ENCODE data around the gene CYBRD1. TPM values are rescaled to one million over a fixed set of nuclear protein-coding genes. Genes with fewer than 3 reads are reported as not detected.
A peak's percentile ranks its signal among the peaks of the same experiment; 100 is the strongest.

CYBRD1 gene
- total and polyA plus RNA-seq, 10 of the 15 experiments (the other 5 are each of a cell fraction or from before 2014, with no cell fraction given) = 10.8 to 51.9 (median 29.6) TPM

GRCh38 chr2:171524018-171524401, 1.7 kb downstream of the CYBRD1 start:
- in situ Hi-C loops (cut with MboI) = no loop called here
- DNase-seq (ENCODE audit: low read depth, low spot score) (no peak), FAIRE-seq (no peak), ATAC-seq (no peak)
- POLR2A ChIA-PET = interaction anchor here (1.0 to 3.7 kb wide), 5 partner anchors 8 to 197 kb away, joined by 3 to 24 read pairs (median 4); no protein-coding TSS in a partner anchor
- SMC1A ChIA-PET (ENCODE audit: uncharacterized antibody, unreplicated experiment) = interaction anchor here (0.9 to 5.5 kb wide), 6 partner anchors 9 to 108 kb away, joined by 3 to 46 read pairs (median 6); partner anchors contain the start of genes DCAF17 and METTL8
- TSS peak; percentile 53 for BruUV-seq (replicated peaks)
- Histone ChIP-seq H3K27ac (ENCODE audit: control insufficient read depth, insufficient read depth) (peak overlapping the region; percentile 81), H4K20me1 (ENCODE audit: control insufficient read depth, insufficient read depth) (0 out of 2 replicates have a peak, but pooled peaks cover 2% of the 10 kb centered on the region), H3K36me3 (ENCODE audit: control insufficient read depth in 2 of 2, insufficient read depth in 2 of 2, low read length in 1 of 2) (no peaks in the 10 kb centered on the region; a peak in 1 of 4 replicates), H3K4me1 (ENCODE audit: control insufficient read depth, insufficient read depth, low read length) (peaks cover 6% of the 10 kb centered on the region; the same call in 1 of the 2 replicates), H3K9ac (ENCODE audit: control insufficient read depth, insufficient read depth, low read length) (peak overlapping the region; percentile 77), H3K9me3 (replicated peaks; ENCODE audit: control insufficient read depth, insufficient read depth, low read length) (no peaks in the 10 kb centered on the region), H3K27me3 (replicated peaks in 1 of 2; ENCODE audit: control insufficient read depth in 2 of 2, insufficient read depth in 2 of 2, low read length in 1 of 2) (no peaks in the 10 kb centered on the region), H2AFZ (ENCODE audit: control insufficient read depth, low read depth, low read length) (peak overlapping the region; percentile 72), H3K79me2 (ENCODE audit: control insufficient read depth, insufficient read depth, low read length) (peaks cover 59% of the 10 kb centered on the region), H3K4me2 (ENCODE audit: control insufficient read depth, insufficient read depth) (peak overlapping the region; percentile 85), H3K4me3 (peak overlapping the region; percentile 95)
- RAD21 ChIA-PET (ENCODE audit: unreplicated experiment) = interaction anchor here (1.2 to 3.7 kb wide), 3 partner anchors 12 to 107 kb away, joined by 3 to 13 read pairs (median 3); no protein-coding TSS in a partner anchor
- CTCF ChIA-PET = interaction anchor here (0.9 to 1.4 kb wide), 6 partner anchors 14 to 551 kb away, joined by 3 to 4 read pairs (median 4); no protein-coding TSS in a partner anchor
- TF ChIP-seq, protein P1, sequence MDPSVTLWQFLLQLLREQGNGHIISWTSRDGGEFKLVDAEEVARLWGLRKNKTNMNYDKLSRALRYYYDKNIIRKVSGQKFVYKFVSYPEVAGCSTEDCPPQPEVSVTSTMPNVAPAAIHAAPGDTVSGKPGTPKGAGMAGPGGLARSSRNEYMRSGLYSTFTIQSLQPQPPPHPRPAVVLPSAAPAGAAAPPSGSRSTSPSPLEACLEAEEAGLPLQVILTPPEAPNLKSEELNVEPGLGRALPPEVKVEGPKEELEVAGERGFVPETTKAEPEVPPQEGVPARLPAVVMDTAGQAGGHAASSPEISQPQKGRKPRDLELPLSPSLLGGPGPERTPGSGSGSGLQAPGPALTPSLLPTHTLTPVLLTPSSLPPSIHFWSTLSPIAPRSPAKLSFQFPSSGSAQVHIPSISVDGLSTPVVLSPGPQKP (IDR thresholded peaks at IDR 0.05; ENCODE audit: low read depth, low read length) = no peak
- TF ChIP-seq JUND (IDR thresholded peaks at IDR 0.05; ENCODE audit: low read depth, low read length) (no peak), PAX5 (IDR thresholded peaks at IDR 0.05; ENCODE audit: borderline replicate concordance, low read depth, low read length) (no peak), DPF2 (IDR thresholded peaks at IDR 0.05) (no peak), SIX5 (IDR thresholded peaks at IDR 0.05; ENCODE audit: low read depth, low read length, severe bottlenecking) (no peak), LARP7 (IDR thresholded peaks at IDR 0.05) (no peak), ZBTB4 (CRISPR knock-in tag; IDR thresholded peaks at IDR 0.05) (no peak), GATAD2B (conservative IDR thresholded peaks at IDR 0.05; ENCODE audit: low read depth) (no peak), ZBED1 (IDR thresholded peaks at IDR 0.05; ENCODE audit: borderline replicate concordance) (no peak), SIN3A (IDR thresholded peaks at IDR 0.05; ENCODE audit: low read depth, low read length) (no peak), SKIL (IDR thresholded peaks at IDR 0.05; ENCODE audit: low read depth, poor library complexity, severe bottlenecking) (no peak), TCF7 (IDR thresholded peaks at IDR 0.05; ENCODE audit: borderline replicate concordance) (no peak), NBN (IDR thresholded peaks at IDR 0.05) (no peak)
- intact Hi-C loops (cut with micrococcal nuclease; ENCODE audit: unreplicated experiment) = loop anchor here (5.0 to 10.0 kb wide), 3 partner anchors 92 to 369 kb away; partner anchors contain the start of genes DCAF17 and METTL8
- 88% methylated on average over 6 of the region's 6 CpGs for WGBS (ENCODE audit: insufficient coverage, insufficient replicate concordance, low lambda C conversion rate, missing lambda C conversion rate)
